AG04449 (cell line): ENCODE results near the gene REEP3.

Experiments used
- CTCF ChIA-PET: fragments of 350-600 bp; formaldehyde crosslinking; extraction: SDS; loops from one replicate; lab custom pipeline; 2021; ENCODE audit warnings: antibody characterized with exemption; lab: Yijun Ruan, JAX
- POLR2A ChIA-PET: fragments of 400-600, 350-600 bp; formaldehyde crosslinking; extraction: SDS; loops from one replicate; lab custom pipeline; 2020; ENCODE audit warnings: antibody characterized with exemption, inconsistent platforms; lab: Yijun Ruan, JAX
- DNase-seq: peaks from one replicate; pipeline ENCODE4 v3.0.0-alpha.2; 2010; ENCODE audit warnings: low read depth, low spot score
- H3K4me3 ChIP-seq: 2 replicates; pipeline ENCODE4 v1.5.1; 2011; ENCODE audit warnings: low read depth, mild to moderate bottlenecking, control low read depth, low read length
- TF ChIP-seq, protein P1 (sequence below): IDR thresholded peaks from one replicate; pipeline ENCODE4 v1.5.1; 2011; ENCODE audit warnings: mild to moderate bottlenecking, moderate library complexity, low read length, control low read depth, inconsistent platforms; ENCODE audit not compliant: insufficient read depth; ENCODE audit errors: missing control alignments

REEP3 gene

DNA sequence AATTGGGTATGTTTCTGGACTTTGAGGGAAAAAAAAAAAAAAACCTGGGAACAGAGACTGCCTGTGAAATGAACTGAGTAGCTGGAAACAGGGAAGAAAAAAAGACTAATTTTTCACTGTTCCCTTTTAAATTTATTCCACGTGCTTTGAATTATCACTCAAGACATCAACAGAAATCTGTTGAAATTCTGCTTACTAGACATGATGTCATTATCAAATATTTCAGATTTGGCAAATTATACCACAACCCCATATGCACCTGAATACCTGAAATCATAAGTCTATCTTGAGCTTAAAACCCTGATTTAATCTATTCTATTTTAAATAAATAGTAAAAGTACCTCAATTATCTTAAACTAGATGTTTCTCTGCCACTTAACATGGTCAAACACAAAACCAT is 5.0 kb upstream of the REEP3 start:
- DNase-seq, result no peak
- TF ChIP-seq, protein P1, sequence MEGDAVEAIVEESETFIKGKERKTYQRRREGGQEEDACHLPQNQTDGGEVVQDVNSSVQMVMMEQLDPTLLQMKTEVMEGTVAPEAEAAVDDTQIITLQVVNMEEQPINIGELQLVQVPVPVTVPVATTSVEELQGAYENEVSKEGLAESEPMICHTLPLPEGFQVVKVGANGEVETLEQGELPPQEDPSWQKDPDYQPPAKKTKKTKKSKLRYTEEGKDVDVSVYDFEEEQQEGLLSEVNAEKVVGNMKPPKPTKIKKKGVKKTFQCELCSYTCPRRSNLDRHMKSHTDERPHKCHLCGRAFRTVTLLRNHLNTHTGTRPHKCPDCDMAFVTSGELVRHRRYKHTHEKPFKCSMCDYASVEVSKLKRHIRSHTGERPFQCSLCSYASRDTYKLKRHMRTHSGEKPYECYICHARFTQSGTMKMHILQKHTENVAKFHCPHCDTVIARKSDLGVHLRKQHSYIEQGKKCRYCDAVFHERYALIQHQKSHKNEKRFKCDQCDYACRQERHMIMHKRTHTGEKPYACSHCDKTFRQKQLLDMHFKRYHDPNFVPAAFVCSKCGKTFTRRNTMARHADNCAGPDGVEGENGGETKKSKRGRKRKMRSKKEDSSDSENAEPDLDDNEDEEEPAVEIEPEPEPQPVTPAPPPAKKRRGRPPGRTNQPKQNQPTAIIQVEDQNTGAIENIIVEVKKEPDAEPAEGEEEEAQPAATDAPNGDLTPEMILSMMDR, result no peak
- POLR2A ChIA-PET, result interaction anchor here (0.6 kb wide), 2 partner anchors 235 to 359 kb away, joined by 3 to 4 read pairs; no protein-coding TSS in a partner anchor
- CTCF ChIA-PET, result interaction anchor here (1.0 to 2.9 kb wide), 3 partner anchors 204 to 350 kb away, joined by 3 to 13 read pairs (median 6); no protein-coding TSS in a partner anchor
- no peak overlapping the region for H3K4me3 ChIP-seq

DNA sequence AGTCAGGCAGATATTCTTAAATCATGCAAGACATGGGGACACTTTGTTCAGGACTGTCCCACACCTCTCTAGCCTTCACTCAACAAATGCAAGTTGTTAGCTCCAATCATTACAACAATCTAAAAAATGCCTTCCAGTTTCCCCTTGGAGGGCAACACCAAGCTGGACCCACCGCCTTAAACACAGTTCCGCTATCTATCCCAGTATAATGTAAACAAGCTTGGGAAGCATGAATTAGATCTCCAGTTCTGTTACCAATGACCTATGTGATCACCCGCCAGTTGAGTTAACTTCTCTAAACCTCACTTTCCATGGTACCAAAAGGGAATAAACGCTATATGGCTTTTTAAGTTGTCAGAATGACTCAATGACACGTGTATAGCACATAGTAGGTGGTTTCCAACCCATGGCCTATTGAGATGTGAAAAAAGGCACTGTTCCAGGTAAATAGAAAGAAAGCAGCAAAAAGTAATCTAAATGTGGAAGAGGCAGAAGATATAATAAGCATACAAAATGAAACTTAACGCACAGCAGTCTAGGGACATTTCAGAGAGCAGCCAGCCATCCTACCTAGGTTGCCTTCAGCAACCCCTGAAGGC is 2.4 kb upstream of the REEP3 start:
- ChIA-PET POLR2A (no interaction called here), CTCF (interaction anchor here (1.0 to 1.8 kb wide), 2 partner anchors 14 to 302 kb away, joined by 3 to 4 read pairs; no protein-coding TSS in a partner anchor)
- DNase-seq, result no peak
- TF ChIP-seq, protein P1, result no peak
- H3K4me3 ChIP-seq, result no peak overlapping the region

DNA sequence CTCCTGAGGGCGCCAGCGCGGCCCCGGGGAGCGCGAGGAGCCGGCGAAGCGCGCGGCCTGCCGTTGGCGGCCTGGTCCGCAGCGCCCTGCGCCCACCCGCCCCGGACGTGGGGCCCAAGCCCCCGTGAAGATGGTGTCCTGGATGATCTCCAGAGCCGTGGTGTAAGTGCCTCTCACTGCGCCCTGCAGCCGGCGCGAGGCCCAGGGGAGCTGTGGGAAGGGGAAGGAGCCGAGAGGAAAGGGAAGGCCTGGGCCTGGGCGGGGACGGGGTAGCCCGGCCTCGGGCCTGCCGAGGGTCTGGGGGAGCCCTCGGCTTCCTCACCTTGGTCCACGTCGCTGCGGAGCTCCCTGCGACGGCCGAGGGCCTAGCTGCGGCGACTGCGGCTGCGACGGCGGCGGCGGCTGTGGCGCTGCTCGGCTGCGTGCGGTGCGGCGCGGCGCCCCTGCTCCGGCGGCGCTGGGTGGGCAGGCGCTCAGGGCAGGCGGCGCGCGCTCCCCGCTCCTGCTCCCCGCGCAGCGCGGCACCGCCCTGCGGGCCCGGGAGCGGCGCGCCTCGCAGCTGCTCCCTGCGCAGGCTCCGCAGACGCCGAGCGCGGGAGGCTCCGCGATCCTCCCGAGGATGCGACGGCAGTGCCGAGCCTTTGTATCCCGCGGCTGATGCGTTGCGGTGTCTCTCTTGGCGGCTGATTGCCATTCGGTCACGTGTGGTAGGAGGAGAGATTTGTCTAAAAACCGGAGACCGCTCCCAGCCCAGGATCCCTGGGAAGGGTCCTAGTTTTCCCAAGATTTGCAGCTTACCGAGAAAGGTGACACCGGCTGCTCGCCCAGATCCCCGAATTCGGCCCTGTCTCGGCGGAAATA is 445 bp downstream of the REEP3 start:
- TF ChIP-seq, protein P1, result no peak
- ChIA-PET CTCF (interaction anchor here (0.6 to 1.5 kb wide), 6 partner anchors 16 to 381 kb away, joined by 3 to 5 read pairs (median 4); no protein-coding TSS in a partner anchor), POLR2A (interaction anchor here (0.6 to 2.6 kb wide), 6 partner anchors 17 to 253 kb away, joined by 3 to 12 read pairs (median 4); no protein-coding TSS in a partner anchor)
- peak overlapping the region; percentile 79 for H3K4me3 ChIP-seq
- DNase-seq, result no peak

DNA sequence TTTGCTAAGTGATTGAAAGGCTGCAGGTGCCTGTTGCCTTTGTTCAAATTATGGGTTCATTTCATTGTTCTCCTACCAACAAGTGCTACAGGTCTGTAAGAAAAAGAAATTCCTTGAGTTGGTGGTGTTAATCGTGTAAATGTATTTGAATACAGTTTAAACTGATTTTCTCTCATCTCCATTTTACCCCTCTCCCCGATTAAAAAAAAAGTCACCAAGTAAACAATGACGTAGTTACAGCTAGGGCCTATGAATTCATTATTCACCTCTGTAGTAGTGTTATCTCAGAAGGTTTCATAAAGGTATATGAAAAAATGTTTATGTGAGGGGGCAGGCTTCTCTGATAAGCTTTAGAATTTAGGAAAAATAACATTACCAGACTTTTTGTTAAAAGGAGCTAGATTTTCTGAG is 1.1 kb downstream of the REEP3 start:
- CTCF ChIA-PET, result interaction anchor here (0.6 to 1.5 kb wide), 5 partner anchors 15 to 382 kb away, joined by 3 to 5 read pairs (median 4); no protein-coding TSS in a partner anchor
- TF ChIP-seq, protein P1, result no peak
- POLR2A ChIA-PET, result interaction anchor here (0.9 to 2.6 kb wide), 5 partner anchors 17 to 254 kb away, joined by 3 to 12 read pairs (median 4); no protein-coding TSS in a partner anchor
- H3K4me3 ChIP-seq, result peak overlapping the region; percentile 79
- DNase-seq, result no peak

DNA sequence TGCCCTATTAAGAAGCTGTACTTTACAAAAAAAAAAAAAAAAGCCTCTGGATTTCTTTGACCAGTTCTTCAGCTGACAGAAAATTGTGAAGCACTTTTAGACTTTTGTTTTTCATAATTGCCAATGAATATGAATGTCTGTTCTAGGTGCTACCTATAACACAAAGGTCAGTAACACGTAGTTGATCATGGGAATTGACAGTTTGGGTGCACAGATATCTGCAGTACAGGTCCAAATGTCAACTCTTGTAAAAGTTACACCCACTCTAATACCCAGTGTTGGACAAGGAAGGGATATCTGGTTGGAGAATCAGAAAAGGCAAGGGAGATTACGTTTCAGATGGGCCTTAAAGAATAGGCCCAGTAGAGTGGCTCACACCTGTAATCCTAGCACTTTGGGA is 1.8 kb downstream of the REEP3 start:
- ChIA-PET CTCF (interaction anchor here (1.2 to 1.5 kb wide), 2 partner anchors 17 to 197 kb away, joined by 4 to 5 read pairs; no protein-coding TSS in a partner anchor), POLR2A (interaction anchor here (2.5 to 2.6 kb wide), 2 partner anchors 106 to 108 kb away, joined by 10 to 12 read pairs; no protein-coding TSS in a partner anchor)
- no peak for DNase-seq
- H3K4me3 ChIP-seq, result no peak overlapping the region
- TF ChIP-seq, protein P1, result no peak
